ENCODE data around the gene GRB2.

DNA sequence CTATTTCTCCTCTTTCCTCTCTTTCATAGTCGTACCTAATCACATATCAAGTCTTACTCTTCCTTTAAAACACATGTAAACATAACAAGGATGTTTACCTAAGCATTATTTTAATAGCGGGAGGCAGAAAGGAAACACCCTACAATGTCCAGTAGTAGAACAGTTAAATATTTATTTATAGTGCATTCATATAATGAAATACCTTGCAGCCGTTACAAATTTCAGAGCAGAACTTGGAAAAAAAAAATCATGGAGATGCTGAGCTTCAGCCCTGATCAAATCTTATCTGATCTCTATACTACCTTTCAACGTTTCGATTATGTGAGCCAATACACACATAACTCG, 39.6 kb downstream of the GRB2 start:
- TF ChIP-seq, protein P1, sequence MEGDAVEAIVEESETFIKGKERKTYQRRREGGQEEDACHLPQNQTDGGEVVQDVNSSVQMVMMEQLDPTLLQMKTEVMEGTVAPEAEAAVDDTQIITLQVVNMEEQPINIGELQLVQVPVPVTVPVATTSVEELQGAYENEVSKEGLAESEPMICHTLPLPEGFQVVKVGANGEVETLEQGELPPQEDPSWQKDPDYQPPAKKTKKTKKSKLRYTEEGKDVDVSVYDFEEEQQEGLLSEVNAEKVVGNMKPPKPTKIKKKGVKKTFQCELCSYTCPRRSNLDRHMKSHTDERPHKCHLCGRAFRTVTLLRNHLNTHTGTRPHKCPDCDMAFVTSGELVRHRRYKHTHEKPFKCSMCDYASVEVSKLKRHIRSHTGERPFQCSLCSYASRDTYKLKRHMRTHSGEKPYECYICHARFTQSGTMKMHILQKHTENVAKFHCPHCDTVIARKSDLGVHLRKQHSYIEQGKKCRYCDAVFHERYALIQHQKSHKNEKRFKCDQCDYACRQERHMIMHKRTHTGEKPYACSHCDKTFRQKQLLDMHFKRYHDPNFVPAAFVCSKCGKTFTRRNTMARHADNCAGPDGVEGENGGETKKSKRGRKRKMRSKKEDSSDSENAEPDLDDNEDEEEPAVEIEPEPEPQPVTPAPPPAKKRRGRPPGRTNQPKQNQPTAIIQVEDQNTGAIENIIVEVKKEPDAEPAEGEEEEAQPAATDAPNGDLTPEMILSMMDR (IDR thresholded peaks at IDR 0.05): no peak
- no peak for TF ChIP-seq POLR2A (IDR thresholded peaks at IDR 0.05)

All from Peyer's patch (tissue), 4 donors.